IPS-15b (cell line): ENCODE data around the gene SARDH.

ENCODE experiments used
- H3K27me3 ChIP-seq: one replicate; pipeline ENCODE4 v1.6.1; 2013; ENCODE audit warnings: low read length; ENCODE audit not compliant: control insufficient read depth, insufficient read depth
- H3K36me3 ChIP-seq: one replicate; pipeline ENCODE4 v1.6.1; 2013; ENCODE audit warnings: low read length; ENCODE audit not compliant: control insufficient read depth, insufficient read depth
- H3K4me1 ChIP-seq: one replicate; pipeline ENCODE4 v1.6.1; 2013; ENCODE audit warnings: mild to moderate bottlenecking, low read length; ENCODE audit not compliant: control insufficient read depth, insufficient read depth
- H3K4me3 ChIP-seq: one replicate; pipeline ENCODE4 v1.5.1; 2013; ENCODE audit warnings: low read depth, low read length
- H3K9ac ChIP-seq: one replicate; pipeline ENCODE4 v1.6.1; 2013; ENCODE audit warnings: low read depth, mild to moderate bottlenecking, low read length
- H3K9me3 ChIP-seq: one replicate; pipeline ENCODE4 v1.6.1; 2013; ENCODE audit warnings: mild to moderate bottlenecking, low read length; ENCODE audit not compliant: control insufficient read depth, insufficient read depth

Gene SARDH, protein sequence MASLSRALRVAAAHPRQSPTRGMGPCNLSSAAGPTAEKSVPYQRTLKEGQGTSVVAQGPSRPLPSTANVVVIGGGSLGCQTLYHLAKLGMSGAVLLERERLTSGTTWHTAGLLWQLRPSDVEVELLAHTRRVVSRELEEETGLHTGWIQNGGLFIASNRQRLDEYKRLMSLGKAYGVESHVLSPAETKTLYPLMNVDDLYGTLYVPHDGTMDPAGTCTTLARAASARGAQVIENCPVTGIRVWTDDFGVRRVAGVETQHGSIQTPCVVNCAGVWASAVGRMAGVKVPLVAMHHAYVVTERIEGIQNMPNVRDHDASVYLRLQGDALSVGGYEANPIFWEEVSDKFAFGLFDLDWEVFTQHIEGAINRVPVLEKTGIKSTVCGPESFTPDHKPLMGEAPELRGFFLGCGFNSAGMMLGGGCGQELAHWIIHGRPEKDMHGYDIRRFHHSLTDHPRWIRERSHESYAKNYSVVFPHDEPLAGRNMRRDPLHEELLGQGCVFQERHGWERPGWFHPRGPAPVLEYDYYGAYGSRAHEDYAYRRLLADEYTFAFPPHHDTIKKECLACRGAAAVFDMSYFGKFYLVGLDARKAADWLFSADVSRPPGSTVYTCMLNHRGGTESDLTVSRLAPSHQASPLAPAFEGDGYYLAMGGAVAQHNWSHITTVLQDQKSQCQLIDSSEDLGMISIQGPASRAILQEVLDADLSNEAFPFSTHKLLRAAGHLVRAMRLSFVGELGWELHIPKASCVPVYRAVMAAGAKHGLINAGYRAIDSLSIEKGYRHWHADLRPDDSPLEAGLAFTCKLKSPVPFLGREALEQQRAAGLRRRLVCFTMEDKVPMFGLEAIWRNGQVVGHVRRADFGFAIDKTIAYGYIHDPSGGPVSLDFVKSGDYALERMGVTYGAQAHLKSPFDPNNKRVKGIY

DNA sequence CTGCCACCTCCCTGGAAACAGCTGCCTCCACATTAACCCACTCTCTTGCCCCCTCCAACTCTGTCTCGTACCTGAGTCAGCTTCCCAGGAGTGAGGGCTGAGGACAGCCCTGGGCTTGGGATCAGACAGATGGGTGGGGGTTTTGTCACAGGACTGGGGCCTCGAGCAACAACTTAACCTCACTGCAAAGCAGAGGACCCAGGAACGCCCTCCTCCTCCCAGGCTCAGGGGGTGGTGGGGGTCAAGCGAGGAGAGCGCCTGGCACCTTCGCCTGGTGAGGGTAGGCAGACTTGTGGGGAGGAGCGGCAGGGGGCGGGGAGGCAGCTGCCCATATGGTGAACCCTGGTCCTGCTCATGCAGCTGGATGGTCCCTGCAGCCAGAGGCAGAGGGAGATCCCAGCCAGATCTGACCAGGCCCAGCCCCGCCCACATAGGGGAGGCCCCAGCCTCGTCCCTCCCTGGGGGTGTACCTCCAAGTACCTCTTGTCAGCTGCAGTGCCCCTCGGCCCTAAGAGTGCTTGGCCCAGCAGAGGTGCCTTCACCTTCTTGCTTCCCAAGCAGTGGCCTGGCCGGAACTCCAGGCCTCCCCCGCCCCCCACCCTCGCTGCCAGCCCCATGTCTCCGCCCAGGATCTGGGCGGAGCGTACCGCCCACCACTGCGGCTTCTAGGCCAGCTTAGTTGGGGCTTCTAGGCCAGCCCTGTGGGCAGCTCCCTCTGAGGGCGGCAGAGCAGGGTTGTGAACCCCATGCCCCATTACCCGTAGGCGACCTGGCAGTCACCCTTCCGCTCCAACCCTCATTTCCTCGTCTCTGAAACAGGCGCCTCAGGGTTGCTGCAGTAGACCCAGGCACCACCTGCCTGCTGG, at the start of gene SARDH:
TSS of gene SARDH (minus strand) at position 579 of the 866 bp plus-strand sequence. CDS start 4,179 bp downstream, outside the sequence.
- H3K4me3 ChIP-seq: peak within 1 kb of the TSS; percentile 39

DNA sequence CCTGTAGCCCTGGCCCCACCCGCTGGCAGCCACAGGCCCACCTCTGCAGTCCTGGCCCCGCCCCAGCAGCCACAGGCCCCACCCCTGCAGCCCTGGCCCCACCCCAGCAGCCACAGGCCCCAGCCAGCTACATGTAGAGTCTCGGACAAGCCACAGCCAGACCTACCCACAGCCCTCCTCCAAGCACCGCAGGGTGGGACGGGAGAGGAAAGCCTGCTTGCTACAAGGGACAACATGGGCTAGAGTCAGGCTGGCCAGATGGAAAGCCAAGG, 49.5 kb upstream of the SARDH start:
- Histone ChIP-seq H3K4me1 (no peaks in the 10 kb centered on the region), H3K4me3 (no peak overlapping the region), H3K36me3 (peaks cover 40% of the 10 kb centered on the region)

More for the DNA sequence above, at the start of gene SARDH:
- H3K9me3 ChIP-seq: no peaks in the 10 kb centered on the region
- H3K36me3 ChIP-seq: no peaks in the 10 kb centered on the region
- no peaks in the 10 kb centered on the region for H3K27me3 ChIP-seq
- peak within 1 kb of the TSS; percentile 24 for H3K9ac ChIP-seq
- H3K4me1 ChIP-seq: peaks cover 6% of the 10 kb centered on the region

DNA sequence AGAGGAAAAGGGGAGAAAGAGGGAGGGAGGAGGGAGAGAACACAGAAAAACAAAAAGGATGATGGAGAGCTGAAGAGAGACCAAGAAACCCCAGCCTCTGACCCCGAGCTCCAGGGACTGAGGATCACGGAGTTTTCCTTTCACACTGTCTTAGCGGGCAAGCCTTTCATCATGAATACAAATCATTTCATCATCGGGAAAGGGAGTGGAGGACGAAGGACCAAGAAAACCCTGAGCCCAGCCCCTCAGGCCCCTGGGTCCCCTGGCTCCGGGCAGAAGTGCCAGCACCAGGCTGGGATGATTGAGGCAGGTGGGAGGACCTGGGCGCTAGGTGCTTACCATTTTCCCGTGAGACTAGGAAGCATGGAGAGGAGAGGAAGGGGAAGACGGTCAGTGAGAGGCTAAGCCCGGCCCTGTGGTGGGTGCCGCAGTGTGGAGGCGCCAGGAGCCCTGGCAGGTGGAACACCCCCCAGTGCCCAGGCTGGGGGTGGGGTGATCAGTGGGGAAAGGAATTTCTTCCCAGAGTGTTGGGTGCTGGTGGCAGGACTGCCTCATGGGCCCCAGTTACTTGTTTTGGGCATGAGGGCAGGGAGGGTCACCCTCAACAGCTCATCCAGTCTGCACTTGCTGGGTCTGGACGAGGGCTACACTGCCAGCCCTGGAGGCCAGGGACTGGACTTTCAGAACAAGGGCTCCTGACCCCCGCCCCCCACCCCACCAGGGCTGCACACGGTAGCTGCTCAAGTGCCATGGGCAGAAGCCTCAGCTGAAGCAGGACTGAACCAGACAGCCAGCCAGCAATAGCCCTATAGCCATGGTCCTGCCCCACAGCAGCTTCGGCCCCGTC, 49.0 kb upstream of the SARDH start:
- Histone ChIP-seq H3K4me3 (no peak overlapping the region), H3K36me3 (peaks cover 37% of the 10 kb centered on the region), H3K4me1 (no peaks in the 10 kb centered on the region), H3K27me3 (no peaks in the 10 kb centered on the region), H3K9me3 (no peaks in the 10 kb centered on the region), H3K9ac (no peak overlapping the region)

More for the DNA sequence above, 49.5 kb upstream of the SARDH start:
- no peaks in the 10 kb centered on the region for H3K27me3 ChIP-seq
- H3K9me3 ChIP-seq: no peaks in the 10 kb centered on the region
- H3K9ac ChIP-seq: no peak overlapping the region

DNA sequence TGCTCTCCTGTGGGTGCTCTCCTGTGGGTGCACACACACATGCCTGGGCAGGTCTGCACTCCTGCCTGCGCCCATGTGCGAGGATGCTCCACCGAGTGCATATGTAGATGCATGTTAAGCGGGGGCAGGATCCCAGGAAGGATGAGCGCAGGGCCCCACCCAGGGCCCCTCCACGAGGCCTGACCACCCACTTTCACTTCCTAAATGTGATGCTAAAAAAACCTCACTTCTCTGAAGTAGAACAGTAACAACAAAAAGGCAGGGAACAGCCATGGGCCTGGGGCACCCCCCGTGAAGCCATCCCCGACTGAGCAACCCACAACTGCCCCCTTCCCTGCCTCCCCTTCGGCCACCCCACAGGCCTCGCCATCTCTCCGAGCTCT, 48.2 kb upstream of the SARDH start:
- Histone ChIP-seq H3K4me3 (no peak overlapping the region), H3K9ac (no peak overlapping the region), H3K4me1 (no peaks in the 10 kb centered on the region), H3K9me3 (no peaks in the 10 kb centered on the region), H3K36me3 (peaks cover 39% of the 10 kb centered on the region), H3K27me3 (no peaks in the 10 kb centered on the region)

DNA sequence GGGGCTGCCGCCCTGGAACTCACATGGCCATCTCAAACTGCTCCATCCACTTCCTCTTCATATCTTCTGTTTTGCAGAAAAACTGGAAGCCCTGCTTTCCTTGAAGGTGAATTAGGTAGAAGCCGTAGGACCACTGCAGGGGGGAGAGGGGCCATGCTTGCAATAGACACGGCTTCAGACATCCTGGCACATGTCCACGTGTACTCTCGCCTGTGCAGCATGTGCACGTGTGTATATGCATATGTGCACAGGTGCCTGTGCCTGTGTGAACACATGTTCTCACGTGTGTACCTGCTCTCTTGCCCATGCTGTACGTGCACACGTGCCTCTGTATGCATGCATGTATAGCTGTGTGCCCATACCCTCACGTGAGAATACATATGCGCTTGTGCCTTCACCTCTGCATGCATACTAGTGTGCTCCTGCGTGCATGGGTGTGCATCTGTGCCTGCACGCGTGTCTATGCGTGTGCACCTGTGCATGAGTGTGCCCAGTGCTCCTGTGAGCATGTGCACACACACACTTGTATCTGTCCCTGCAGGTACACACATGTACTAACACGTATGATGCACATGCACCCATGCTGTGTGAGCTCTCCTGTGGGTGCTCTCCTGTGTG, 47.7 kb upstream of the SARDH start:
- Histone ChIP-seq H3K9ac (no peak overlapping the region), H3K27me3 (no peaks in the 10 kb centered on the region), H3K36me3 (peaks cover 42% of the 10 kb centered on the region), H3K4me1 (no peaks in the 10 kb centered on the region), H3K9me3 (no peaks in the 10 kb centered on the region), H3K4me3 (no peak overlapping the region)

DNA sequence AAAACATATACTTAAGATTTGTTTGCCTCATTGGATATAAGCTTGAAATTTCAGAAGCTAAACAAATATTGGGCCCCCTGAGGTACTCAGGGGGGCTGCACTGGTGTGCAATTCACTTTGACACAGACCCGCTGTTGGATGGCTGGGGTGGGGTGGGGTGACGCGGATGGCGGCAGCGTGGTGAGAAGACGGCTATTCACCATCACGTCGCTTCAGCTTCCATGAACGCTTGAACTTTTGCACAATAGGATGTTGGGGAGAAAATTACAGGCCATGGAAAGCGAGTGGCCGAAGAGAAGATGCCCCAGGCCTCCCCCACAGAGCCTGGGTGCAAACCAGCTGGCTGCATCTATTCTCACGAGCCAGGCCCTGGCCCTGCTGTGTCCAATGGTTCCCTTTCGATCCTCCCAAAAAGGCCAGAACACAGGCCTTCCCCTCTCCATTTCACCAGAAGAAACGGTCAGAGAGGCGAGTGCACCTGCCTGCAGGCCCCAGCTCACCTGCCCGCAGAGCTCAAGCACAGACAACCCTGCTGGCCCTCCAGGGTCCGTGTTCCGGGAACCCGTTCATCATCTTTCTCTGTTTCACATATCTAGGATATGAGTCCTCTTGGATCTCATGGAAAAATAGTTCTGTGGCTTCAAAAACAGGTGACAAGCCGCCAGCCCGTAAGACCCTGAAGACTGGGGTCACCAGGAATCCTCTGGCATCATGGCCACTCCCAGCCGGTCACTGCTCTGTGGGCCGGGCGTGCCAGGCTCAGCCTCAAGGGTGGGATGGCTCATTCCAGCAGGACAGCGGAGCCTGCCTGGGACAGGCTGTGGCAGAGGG, 46.8 kb upstream of the SARDH start:
- Histone ChIP-seq H3K27me3 (no peaks in the 10 kb centered on the region), H3K9ac (no peak overlapping the region), H3K9me3 (no peaks in the 10 kb centered on the region), H3K36me3 (peaks cover 40% of the 10 kb centered on the region), H3K4me1 (no peaks in the 10 kb centered on the region), H3K4me3 (no peak overlapping the region)

DNA sequence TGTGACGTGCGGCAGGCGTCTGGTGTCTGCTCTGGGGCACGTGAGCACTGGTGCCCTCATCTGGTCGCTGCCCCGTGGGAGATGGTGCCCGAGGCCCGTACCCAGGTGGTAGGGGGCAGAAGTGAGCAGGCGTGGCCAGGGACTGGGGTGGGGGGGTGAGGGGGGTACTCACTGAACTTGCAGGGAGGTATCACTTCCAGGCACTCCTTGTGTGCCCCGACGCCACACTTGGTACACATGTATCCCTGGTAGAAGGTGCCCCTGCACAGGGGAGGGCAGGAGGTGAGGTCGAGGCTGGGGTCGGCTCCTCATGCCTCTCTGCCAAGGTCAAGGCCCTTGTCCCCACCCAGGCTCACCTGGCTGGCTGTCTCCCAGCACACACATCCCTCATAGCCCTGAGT, 45.2 kb upstream of the SARDH start:
- Histone ChIP-seq H3K9me3 (no peaks in the 10 kb centered on the region), H3K9ac (no peak overlapping the region), H3K36me3 (peaks cover 44% of the 10 kb centered on the region), H3K4me1 (no peaks in the 10 kb centered on the region), H3K4me3 (no peak overlapping the region), H3K27me3 (no peaks in the 10 kb centered on the region)

DNA sequence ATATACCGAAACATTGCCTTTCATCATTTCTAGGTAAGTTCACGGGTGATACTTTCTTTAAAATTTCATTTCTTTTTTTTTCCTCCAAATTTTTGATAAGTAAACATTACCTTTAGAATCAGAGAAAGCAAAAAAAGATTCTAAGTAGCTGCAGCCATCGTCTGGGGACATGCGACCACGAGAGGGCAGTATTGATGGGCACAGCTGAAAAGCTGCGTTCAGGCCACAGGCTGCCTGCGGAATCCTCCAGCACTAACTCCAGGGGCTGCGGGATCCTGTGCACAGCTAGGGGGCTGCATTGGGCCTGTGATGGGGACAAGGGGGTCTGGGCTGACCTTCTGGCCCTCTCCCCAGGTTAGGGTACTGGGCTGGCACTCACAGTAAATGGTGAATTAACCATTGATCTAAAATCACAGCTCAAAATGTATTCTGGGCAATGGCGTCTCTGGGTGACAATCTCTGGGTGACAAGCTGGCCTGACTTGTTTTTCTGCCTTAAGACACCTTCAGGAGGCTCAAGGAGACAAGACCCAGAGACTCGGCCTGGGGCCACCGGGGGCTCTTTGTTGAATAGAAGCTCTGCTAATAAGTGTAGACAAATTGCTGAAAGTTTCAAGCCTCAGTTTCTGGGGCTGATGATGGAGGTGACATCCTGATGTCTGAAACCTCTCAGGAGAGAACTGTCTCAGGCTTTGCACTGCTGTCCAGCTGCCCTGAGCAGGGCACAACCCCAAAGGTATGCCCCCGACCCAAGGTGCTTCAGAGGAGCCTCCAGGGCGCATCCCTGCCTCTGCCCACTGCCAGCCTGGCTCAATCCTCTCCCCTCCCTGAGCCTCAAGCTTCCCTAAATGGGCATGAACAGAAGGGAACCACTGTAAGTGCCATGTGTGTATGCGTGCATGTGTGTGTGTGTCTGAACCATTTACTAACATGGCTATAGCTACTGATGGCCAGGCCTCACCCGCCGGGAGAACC, 44.3 kb upstream of the SARDH start:
- H3K9ac ChIP-seq: no peak overlapping the region
- no peaks in the 10 kb centered on the region for H3K4me1 ChIP-seq
- H3K4me3 ChIP-seq: no peak overlapping the region
- H3K27me3 ChIP-seq: no peaks in the 10 kb centered on the region
- H3K9me3 ChIP-seq: no peaks in the 10 kb centered on the region
- peaks cover 51% of the 10 kb centered on the region for H3K36me3 ChIP-seq

DNA sequence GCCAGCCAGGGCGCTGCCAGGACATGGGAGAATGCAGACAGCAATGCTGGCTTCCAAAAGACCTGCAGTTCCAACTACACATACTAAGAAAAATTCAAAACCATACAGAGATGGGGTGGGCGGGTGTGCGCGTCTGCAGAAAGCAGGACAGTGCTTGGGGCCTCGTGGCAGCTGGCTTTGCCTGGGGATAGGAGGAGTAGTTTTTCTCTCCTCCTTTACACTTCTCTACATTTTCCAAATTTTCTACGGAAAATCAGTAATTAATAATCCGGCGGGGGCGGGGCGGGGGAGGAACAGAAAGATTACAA, 43.6 kb upstream of the SARDH start:
- Histone ChIP-seq H3K4me1 (no peaks in the 10 kb centered on the region), H3K36me3 (peaks cover 55% of the 10 kb centered on the region), H3K27me3 (no peaks in the 10 kb centered on the region)

More for the DNA sequence above, 43.6 kb upstream of the SARDH start:
- H3K4me3 ChIP-seq: no peak overlapping the region
- no peaks in the 10 kb centered on the region for H3K9me3 ChIP-seq
- H3K9ac ChIP-seq: no peak overlapping the region
